NCI-H1417 treated with DMSO at 0.1 percent for 48 hours (cell line): ENCODE results near the gene SUSD1.
"Not testable (repeated sequence)": the region's sequence is repeated elsewhere in the genome, so short reads cannot be mapped to it uniquely, and the experiment has no call there.

Experiments
- DNase-seq: peaks from one replicate; lab custom pipeline; 2025; lab: John Stamatoyannopoulos, UW

The SUSD1 gene

DNA sequence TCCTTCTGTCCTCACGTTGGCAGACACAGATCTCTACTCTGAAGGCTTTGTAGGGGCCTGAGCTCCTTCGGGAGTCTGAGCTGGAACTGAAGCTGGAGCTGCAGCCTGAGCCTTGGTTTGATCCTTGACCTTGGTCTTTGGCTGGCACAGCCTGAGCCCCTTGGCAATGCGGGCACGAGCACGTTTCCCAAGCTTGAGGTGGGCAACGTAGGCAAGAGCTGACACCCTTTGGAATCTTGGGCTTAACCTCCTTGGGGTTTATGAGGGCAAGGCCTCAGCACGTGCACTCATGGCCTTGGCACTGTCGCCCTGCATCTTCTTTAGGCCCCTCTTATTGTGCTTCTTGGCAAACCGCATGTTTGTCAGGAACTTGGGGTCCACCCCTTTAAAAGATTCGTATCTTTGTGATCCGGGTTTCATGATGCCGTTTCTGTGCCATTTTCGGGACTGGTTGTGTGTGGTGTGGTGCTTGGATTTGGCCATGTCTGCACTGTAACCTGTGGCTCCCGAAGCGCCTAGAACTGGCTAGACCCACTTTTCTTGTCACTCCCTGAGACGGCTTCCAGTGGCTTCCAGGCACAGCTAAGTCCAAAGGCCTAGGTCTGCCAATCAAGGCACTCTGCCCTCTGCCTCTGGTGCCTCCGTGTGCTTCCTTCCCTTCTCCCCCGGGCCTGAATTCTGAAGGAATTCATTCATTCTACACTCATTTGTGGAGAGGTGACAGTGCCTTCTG, 1.4 kb downstream of the SUSD1 start:
- no peak for DNase-seq

DNA sequence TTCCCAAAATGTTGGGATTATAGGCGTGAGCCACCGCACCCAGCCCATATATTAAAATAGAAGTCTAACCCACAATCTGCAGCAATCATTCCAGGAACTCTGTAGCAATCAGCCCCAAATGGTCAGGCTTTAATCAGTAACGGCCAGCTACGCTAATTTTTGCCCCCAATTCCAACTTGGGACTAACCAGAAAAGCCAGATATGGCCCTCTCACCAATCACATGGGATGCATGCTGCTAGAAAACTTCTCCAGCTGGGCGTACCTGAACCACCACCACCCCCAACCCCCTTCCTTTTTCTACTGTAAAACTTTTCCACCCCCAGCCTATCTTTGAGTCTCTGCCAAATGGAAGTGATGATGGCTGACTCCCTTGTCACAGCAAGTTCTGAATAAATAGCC, 4.1 kb downstream of the SUSD1 start:
- no peak for DNase-seq

DNA sequence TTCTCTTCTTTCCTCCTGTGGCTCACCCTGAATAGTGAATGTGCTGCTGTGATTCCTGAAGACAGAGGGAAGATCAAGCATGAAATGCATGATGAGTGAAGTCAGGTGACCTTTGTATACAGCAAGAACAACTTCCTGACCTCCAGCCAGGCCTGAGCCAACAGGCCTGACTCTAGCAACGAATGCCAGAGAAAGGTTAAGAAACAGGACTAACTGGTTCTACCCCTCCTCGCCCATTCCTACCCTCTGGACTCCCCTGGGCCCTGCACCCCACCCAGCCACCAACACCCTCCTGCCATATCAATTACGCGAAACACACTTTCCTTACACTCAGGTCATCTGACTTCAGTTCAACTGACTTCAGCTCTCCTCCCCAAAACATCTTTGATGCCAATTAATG, 4.9 kb downstream of the SUSD1 start:
- DNase-seq = no peak

DNA sequence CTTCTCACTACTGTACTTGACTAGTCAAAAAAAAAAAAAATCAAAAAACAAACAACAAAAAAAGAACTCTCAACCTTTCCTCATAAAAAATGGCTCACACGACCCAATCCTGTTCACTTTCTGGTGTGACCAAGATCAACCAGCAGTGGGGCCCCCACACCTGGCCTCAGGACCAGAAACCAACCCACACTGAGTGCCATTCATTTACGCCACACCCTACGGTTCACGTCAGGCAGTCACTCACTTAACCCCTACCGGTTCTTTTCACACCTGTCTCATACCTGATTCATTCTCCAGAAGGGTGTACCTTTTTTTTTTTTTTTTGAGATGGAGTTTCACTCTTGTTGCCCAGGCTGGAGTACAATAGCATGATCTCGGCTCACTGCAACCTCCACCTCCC, 5.7 kb downstream of the SUSD1 start:
- no peak for DNase-seq

DNA sequence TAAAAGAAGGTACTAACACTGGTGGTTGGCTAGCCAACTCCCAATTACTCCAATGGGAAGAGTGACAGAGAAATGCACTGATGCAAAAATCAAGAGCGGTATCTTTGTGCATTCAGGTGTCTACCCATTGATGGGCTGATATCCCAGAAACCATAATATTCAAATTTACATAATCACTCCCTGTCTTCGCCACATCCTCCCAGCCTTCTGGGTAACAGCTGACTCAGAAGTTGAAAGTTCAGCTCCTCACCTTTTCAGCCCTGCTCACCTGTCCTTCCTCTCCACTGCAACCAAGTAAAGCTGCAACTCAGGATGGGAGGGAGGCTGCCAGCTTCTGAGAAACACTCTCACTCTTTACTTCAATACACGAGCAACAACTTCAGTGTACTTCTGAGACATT, 6.9 kb downstream of the SUSD1 start:
- DNase-seq = no peak

DNA sequence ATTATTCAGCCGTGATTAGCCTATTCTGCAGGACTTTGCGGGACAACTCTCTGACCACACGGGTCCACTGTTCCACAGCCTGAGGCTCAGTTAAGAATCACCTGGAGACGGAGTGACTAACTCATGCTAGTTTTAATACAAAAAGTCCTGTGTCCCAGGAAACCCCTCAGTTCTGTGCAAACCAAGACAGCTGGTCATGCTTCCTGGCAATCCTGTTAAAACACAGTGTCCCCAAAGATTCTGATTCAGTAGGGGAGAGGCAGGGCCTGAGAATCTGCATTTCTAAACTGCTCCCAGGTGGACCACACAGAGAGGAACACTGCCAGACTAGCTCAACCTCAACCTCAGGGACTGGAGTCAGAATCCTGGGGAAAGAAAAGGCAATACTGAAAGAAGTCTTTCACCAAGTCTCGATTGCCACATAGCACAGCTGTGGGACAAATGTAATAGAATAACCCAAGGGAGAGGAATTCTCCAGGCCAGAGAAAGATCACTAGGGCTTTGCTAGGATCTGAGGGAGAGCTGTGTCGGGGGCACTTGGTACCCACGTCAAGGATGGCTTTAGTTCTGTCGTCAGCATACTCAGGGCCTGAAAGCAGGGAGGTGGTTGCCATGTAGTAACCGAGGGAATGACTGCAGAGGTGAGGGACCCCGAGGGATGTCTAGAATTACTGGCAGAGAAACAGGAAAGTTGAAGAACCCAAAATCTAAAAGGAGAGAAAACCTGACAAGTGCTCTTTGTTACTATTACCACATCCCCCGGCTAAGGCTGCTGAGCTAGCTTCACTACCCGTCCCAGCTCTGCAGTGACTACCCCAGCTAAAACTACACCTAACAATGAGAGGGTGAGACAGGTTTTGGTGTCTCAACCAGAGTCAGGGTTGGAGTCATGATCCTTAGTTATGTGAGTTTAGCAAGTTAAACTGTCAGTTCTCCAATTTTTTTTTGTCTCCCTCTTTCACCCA, 8.6 kb downstream of the SUSD1 start:
- DNase-seq = no peak

DNA sequence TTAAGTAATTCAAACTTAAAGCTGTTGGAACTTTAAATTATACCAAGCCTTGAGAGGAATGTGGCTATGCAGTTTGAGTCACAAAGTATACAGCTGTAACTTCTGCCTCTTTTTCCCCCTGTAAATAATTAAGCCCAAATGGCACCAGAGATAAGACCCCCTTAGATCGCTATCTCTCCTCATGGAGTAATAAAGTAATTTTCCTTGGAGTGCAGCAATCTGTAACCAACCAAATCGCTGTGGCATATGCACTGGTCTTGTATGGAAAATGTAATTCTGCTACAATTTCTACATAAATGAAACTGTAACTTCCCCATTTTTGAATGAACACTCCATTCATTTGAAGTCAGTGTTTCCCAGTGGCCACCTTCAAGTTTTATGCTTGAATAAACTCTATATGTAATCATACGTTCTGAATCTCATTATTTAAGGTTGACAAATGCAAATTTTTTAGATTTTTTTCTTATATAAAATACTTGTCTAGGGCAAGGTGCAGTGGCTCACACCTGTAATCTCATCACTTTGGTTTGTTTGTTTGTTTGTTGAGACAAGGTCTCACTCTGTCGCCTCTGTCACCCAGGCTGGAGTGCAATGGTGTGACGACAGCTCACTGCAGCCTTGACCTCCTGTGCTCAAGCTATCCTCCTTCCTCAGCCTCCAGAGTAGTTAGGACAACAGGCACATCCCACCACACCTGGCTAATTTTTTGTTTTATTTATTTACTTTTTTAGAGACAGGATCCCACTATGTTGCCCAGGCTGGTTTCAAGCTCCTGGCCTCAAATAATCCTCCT, 12.3 kb downstream of the SUSD1 start:
- DNase-seq = no peak

DNA sequence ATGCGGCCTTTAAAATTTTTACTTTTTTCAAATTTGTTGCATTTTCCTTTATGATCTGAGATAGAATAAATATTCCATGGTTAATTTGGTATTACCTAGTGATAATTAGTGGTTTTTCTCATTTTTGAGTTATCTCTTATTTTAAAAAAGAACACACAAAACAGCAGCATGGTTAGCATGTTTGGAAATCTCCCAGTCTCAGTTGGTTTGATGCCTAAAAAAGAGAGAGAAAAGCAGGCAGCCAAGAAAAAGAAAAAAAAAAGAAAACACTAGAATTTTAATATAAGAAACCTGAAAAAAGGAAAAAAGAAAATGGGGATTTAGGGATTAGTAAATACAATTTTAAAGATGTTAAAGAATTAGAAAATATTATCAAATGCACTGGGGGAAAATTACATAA, 15.3 kb downstream of the SUSD1 start:
- DNase-seq = no peak

DNA sequence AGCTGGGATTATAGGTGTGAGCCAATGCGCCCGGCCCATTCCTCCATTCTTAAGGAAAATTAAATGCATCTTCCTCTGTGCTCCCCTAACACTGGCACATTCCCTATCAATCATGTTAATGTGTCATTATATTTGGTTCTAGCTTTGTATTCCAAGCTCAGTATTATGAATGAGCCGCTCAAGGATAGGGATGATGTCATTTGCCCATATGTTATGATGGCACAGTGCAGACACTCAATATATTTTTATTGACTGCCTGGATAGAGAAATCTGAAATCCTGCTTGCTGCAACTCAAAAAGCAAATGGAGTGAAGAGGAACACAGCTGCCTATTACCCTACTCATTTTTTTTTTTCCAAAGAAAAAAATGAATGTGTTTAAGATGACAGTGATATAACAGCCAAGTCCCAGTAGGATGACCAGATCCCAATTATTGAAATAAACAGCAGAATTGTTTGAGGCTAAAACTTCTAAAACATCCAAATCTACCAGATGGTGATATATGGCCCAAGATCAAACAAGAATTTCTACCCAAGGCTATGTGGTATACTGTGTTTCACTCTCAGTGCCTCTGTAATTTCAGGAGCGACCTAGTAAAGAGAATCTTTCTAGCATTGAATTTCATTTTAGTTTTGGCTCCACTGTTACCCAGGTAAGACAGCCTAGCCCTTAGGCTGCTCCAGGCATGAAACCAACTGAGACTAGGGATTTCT, 16.3 kb downstream of the SUSD1 start:
- DNase-seq = no peak

DNA sequence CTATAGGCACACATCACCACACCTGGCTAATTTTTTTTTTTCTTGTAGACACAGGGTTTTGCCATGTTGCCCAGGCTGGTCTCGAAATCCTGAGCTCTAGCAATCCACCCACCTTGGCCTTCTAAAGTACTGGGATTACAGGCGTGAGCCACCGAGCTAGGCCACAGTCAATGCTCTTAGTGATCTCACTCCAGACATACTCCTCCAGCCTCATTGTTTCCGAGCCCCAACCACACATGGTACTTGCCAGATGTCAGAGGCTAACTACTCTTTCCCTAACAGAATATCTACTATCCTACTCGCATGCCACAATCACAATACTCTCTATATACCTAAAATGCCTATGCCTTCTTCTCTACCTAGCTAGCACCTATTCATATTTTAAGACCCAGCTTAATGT, 17.1 kb downstream of the SUSD1 start:
- no peak for DNase-seq

DNA sequence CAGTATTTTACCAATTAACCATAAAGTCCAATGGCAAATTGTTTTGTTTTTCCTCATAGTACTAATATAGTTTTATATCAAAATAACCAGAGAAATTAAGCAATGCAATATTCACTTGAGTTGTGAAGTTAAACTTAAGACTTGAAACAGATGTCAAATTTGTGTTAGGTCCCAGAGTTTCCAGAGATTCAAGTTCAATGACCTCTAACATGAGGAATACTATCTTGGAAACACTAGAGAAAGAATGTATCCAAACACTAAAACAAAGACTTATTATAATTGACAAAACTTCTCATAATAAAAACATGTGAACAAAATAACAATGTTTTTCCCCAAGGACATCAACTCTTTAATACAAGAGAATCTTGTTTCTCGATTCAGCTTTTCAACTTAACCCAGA, 18.0 kb downstream of the SUSD1 start:
- DNase-seq = no peak

DNA sequence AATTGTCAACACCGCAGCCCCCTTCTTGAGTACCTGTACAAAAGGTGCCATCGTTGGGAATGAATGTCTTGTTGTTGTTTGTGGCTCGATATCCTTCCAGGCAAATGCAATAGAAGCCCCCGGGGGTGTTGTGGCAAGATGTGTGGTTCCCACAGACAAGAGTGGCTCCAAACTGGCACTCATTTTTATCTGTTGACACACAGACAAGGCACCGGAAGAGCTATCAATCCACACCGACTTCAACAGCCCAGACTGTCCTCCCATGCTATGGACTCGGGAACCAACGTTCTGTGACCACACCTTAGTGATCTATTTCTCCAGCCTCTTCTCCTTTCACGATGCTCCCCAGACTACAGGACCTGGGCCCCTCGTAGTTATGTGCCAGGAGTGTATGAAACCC, 25.9 kb downstream of the SUSD1 start:
- no peak for DNase-seq

DNA sequence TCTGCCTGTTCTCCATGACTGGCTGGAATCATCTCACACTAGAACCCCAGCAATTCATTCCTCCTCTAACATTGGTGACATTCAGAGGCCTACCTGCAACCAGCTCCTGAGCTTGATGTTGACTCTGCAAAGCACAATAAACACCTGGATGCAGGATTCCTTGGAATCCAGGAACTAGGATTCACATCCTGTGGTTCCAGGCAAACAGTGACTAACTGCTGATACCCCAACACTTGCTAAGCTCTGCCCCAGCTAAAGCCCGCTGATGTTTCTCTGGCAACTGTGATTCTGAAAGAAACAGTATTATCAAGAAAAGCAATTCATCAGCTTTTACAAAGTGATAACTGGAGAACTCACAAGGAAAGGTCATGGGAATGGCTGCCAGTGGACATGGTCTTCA, 29.2 kb downstream of the SUSD1 start:
- no peak for DNase-seq

DNA sequence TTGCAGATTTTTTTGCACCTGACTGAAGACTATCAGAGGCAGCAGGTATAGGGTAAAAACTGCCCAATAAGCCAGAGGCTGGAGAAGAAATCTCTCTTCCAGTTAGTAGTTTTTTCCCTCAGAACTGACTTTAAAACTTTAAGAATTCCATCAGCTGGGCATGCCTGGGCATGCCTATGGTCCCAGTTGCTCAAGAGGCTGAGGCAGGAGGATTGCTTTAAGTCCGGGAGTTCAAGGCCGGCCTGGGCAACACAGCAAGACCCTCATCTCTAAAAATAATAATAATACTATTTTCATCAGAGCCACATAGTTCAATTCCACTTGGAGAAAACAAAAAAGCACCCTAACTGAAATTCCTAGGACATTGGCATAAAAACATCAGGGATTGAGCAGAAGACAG, 30.3 kb downstream of the SUSD1 start:
- no peak for DNase-seq

DNA sequence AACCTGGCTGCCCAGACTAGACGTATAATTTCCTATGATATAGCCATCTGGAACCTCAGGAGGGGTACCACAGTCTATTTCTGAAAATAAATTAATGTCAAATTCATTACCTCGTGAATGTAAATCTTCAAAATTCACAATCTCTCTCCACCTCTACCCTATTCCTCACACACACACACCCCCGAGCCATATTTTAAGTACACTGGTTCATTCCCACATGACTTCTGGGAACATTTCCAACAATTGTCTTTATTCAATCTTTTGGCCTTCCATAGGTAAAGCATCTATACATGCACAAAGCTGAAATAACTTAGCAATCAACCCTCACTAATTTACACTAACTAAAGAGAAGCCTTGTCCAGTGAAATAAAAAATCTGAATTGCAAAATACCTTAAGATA, 32.7 kb downstream of the SUSD1 start:
- no peak for DNase-seq

DNA sequence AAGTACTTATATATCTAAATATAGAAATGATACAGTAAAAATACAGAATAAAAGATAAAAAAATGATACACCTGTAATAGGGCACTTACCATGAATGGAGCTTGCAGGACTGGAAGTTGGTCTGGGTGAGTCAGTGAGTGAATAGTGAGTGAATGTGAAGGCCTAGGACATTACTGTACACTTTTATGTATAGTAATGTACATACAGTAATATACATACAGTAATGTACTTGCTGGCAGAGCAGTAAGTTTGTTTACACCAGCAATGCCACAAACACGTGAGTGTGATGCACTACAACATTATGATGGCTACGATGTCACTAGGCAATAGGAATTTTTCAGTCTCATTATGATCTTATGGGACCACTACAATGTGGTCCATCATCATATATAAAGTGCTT, 34.2 kb downstream of the SUSD1 start:
- no peak for DNase-seq

DNA sequence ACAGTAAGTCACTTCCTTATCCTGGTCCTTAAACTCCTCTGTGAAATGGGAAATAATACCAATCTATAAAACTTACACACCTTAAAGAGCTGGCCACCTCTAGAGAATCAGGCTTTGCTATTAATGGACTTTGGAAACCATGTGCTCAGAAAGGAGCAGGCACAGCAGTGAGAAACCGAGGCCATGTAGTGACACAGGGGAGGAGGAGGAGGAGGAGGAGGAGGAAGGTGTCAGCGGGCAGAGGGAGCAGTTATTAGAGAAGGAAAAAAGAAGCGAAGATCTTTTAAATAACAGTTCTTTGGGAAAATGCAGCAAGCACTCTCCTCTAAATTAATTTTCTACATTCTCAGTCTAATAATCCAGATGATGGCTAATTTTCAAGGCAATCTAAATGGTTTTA, 38.0 kb downstream of the SUSD1 start:
- DNase-seq = no peak

DNA sequence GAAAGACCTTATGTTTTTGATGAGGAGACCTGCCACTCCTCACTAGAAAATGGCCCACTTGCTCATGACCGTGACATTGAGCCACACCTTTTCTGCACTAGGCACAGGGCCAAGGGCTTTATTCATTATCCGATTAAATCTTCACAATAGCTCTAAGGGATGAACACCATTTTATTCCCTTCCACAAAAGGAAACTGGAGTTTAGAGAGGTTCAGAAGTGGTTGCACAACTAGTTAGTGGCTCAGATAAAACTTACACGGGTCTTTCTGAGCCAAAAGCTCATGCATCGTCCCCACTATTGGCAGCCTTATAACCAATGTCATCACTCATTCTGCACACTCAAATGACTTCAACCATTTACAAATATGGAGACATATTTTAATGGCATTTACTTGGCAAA, 39.4 kb downstream of the SUSD1 start:
- no peak for DNase-seq

DNA sequence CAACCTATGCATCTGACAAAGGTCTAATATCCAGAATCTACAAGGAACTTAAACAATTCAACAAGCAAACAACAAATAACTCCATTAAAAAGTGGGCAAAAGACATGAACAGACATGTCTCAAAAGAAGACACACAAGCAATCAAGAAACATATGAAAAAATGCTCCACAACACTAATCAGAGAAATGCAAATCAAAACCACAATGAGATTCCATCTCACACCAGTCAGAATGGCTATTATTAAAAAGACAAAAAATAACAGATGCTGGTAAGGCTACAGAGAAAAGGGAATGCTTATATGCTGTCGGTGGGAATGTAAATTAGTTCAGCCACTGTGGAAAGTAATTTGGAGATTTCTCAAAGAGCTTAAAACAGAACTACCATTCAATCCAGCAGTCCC, 41.3 kb downstream of the SUSD1 start:
- DNase-seq = not testable (repeated sequence)

DNA sequence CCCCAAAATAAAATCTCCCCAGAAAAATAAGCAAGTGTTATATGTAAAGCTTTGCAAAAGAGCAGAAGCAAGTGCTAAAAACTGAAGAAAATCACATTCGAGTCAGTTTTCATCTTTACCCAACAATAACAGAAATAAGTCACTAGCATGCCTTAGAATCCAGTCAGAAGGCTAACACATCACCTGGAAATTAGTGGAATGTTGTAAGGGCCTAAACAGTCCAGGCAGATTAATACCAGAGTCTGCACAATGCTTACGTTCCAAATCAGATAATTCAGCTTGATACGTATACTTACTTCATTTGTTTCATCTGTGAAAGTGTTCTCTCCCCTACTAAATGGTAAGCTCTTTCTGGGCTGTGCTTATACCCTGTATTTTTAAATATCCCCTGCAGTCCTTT, 42.7 kb downstream of the SUSD1 start:
- no peak for DNase-seq

DNA sequence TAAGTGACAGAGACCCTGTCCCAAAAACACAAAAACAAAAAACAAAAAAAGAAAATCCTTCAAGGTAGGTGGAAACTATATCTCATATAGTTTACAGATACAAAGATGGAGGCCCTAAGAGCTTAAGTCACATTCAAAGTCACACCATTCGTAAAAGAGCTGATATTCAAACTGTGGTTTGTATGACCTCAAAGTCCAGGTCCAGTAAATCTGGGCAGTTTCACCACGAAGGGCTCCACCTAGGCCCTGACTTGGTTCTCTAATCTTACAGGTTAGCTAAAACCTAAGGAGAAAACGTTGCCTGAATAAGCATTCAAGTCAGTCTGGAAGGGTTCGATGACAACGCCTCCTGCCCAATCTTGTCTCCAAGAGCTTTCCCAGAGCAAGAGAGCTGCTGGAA, 44.1 kb downstream of the SUSD1 start:
- no peak for DNase-seq

DNA sequence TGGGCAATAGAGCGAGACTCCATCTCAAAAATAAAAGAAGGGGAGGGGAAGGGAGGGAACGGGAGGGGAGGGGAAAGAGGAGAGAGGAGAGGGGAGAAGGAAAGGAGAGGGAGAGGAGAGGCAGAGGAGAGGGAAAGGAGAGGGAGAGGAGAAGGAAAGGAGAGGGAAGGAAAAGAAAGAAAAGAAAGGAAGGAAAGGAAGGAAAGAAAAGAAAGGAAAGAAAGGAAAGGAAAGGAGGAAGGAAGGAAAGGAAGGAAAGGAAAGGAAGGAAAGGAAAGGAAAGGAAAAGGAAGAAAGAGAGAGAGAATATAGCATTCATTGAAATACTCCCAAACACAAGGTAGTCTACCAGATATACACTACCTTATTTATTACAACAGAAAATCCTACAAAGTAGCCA, 44.8 kb downstream of the SUSD1 start:
- DNase-seq = no peak
